ENCODE data around the gene RPS6KA6. TPM values are rescaled to one million over a fixed set of nuclear protein-coding genes. Genes with fewer than 3 reads are reported as not detected.

Gene RPS6KA6
- total and polyA plus RNA-seq, 2 of the 13 experiments (the other 11 are each of a cell fraction or from before 2014, with no cell fraction given), result not detected

GRCh38 chrX:84199688-84200087 lies 11.7 kb upstream of the RPS6KA6 start:
- CTCF ChIA-PET (ENCODE audit: low intra/inter-chr PET ratio, low total read pairs), result no interaction called here
- intact Hi-C loops (cut with micrococcal nuclease; ENCODE audit: unreplicated experiment) (no loop called here), in situ Hi-C loops (cut with HindIII; ENCODE audit: extremely low pct_ligation_motif_present, low pct_unique_long_range_greater_than_20kb) (no loop called here)
- WGBS (ENCODE audit: low lambda C conversion rate), result 0% methylated on average over 1 of the region's 1 CpG
- no peaks in the 10 kb centered on the region for H4K20me1 ChIP-seq (ENCODE audit: insufficient read depth, low read length)
- no peak overlapping the region for H3K4me3 ChIP-seq (replicated peaks in 1 of 3; ENCODE audit: insufficient read depth in 1 of 3, low read depth in 2 of 3, low read length in 3 of 3)
- no peak overlapping the region for H2AFZ ChIP-seq (ENCODE audit: low read length)
- H3K9me3 ChIP-seq (ENCODE audit: low read length), result no peaks in the 10 kb centered on the region
- POLR2A ChIA-PET, result no interaction called here
- no peaks in the 10 kb centered on the region for H3K36me3 ChIP-seq (replicated peaks in 1 of 2; ENCODE audit: control insufficient read depth in 1 of 2, insufficient read depth in 2 of 2, low read length in 2 of 2)
- H3K4me1 ChIP-seq (ENCODE audit: insufficient read depth, low read length), result no peaks in the 10 kb centered on the region
- H3K27ac ChIP-seq (ENCODE audit: extremely low read length, insufficient read depth, low read length), result no peak overlapping the region
- no peaks in the 10 kb centered on the region for H3K27me3 ChIP-seq (ENCODE audit: control insufficient read depth in 1 of 2, insufficient read depth in 2 of 2, low read length in 2 of 2)
- FAIRE-seq (no peak), DNase-seq (ENCODE audit: low spot score) (no peak), ATAC-seq (no peak)
- no peak overlapping the region for H3K4me2 ChIP-seq (ENCODE audit: low read depth, low read length)
- H3K9ac ChIP-seq (ENCODE audit: insufficient read depth, low read depth, low read length), result no peak overlapping the region
- H3K79me2 ChIP-seq (ENCODE audit: insufficient read depth, low read length), result no peaks in the 10 kb centered on the region
- TF ChIP-seq ZNF30 (CRISPR knock-in tag; IDR thresholded peaks at IDR 0.05), result no peak
- TF ChIP-seq ZNF639 (CRISPR knock-in tag; conservative IDR thresholded peaks at IDR 0.05), result no peak
- TF ChIP-seq KAT2B (IDR thresholded peaks at IDR 0.05; ENCODE audit: borderline replicate concordance, low read depth, low read length), result no peak
- no peak for TF ChIP-seq ZNF317 (CRISPR knock-in tag; IDR thresholded peaks at IDR 0.05)
- TF ChIP-seq SP1 (IDR thresholded peaks at IDR 0.05), result no peak
- TF ChIP-seq SP1 (CRISPR knock-in tag; IDR thresholded peaks at IDR 0.05), result no peak
- no peak for TF ChIP-seq ZSCAN22 (CRISPR knock-in tag; IDR thresholded peaks at IDR 0.05)
- no peak for TF ChIP-seq ZNF580 (CRISPR knock-in tag; IDR thresholded peaks at IDR 0.05; ENCODE audit: borderline replicate concordance, low read depth)
- no peak for TF ChIP-seq ZNF562 (CRISPR knock-in tag; IDR thresholded peaks at IDR 0.05; ENCODE audit: borderline replicate concordance)
- no peak for TF ChIP-seq ASH2L (IDR thresholded peaks at IDR 0.05; ENCODE audit: insufficient read length, low read depth, low read length)
- TF ChIP-seq ZNF605 (CRISPR knock-in tag; IDR thresholded peaks at IDR 0.05), result no peak
- TF ChIP-seq HNRNPLL (IDR thresholded peaks at IDR 0.05; ENCODE audit: low read depth, low read length, poor library complexity, severe bottlenecking), result no peak
- TF ChIP-seq NCOA5 (CRISPR knock-in tag; IDR thresholded peaks at IDR 0.05), result no peak
- TF ChIP-seq TOPORS (CRISPR knock-in tag; IDR thresholded peaks at IDR 0.05), result no peak
- no peak for TF ChIP-seq ATF2 (CRISPR knock-in tag; IDR thresholded peaks at IDR 0.05)
- no TSS peak for BruUV-seq (replicated peaks)
